ENCODE data around the gene TIAL1. TPM values are rescaled to one million over a fixed set of nuclear protein-coding genes. Genes with fewer than 3 reads are reported as not detected.

Gene TIAL1
- total and polyA plus RNA-seq, 2 of the 4 experiments (the other 2 are of a cell fraction): 28.0 to 83.5 TPM

DNA sequence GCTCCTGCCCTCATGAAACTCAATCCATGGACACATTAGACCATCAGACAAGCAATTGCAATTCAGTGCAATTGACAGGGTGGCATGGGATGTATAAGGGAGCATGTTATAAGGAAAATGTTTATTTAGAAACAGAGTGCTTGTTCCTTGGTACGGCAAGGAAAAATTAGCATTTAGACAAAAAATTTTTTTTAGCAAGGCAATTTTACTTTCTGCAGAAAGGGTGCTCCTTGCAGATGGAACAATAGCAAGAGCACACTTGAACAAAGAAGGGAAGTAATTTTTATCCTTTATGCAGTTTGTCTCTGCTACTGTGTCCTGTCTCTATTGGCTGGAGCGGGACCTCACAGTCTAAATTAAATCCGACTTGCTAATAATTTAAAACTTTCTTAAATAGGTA, 48.2 kb upstream of the TIAL1 start:
- Histone ChIP-seq H2BK15ac (ENCODE audit: low read depth, low read length) (no peak overlapping the region), H3K4ac (ENCODE audit: low read depth, low read length) (no peak overlapping the region), H3K14ac (replicated peaks; ENCODE audit: low read depth, low read length) (no peak overlapping the region), H3K9me1 (ENCODE audit: insufficient read depth, low read length) (no peaks in the 10 kb centered on the region), H3K18ac (ENCODE audit: low read depth, low read length) (no peak overlapping the region), H2AK9ac (replicated peaks; ENCODE audit: low read depth, low read length, poor library complexity) (no peak overlapping the region), H3K9me3 (ENCODE audit: control insufficient read depth, insufficient read depth, low read length) (peaks cover 11% of the 10 kb centered on the region), H3K36me3 (ENCODE audit: control insufficient read depth, insufficient read depth, low read length) (no peaks in the 10 kb centered on the region), H3K27me3 (ENCODE audit: control insufficient read depth, insufficient read depth, low read length) (no peaks in the 10 kb centered on the region), H4K5ac (ENCODE audit: low read depth, low read length) (no peak overlapping the region), H3K4me2 (ENCODE audit: low read depth, low read length) (no peak overlapping the region), H3K4me1 (ENCODE audit: control insufficient read depth, insufficient read depth, low read length) (no peaks in the 10 kb centered on the region), H3K27ac (ENCODE audit: insufficient read depth, low read length) (no peak overlapping the region), H4K91ac (ENCODE audit: insufficient read depth, low read depth, low read length) (no peak overlapping the region), H2BK5ac (ENCODE audit: low read depth, low read length, poor library complexity, severe bottlenecking) (no peak overlapping the region), H4K20me1 (ENCODE audit: insufficient read depth, low read length) (no peaks in the 10 kb centered on the region), H4K8ac (ENCODE audit: low read depth in 2 of 2, low read length in 2 of 2) (no peak overlapping the region), H2BK120ac (ENCODE audit: low read depth, low read length) (no peak overlapping the region), H3K9ac (ENCODE audit: low read depth, low read length) (no peak overlapping the region), H2BK20ac (ENCODE audit: low read depth, low read length) (no peak overlapping the region), H3K23ac (ENCODE audit: low read depth, low read length) (no peak overlapping the region), H3K79me1 (ENCODE audit: low read depth in 1 of 2, low read length in 2 of 2) (no peaks in the 10 kb centered on the region), H3K4me3 (ENCODE audit: insufficient read depth, low read depth, low read length) (no peak overlapping the region), H2AFZ (replicated peaks; ENCODE audit: low read length, poor library complexity) (no peak overlapping the region), H3K56ac (ENCODE audit: extremely low read depth, insufficient read depth, low read length) (no peak overlapping the region), H2AK5ac (ENCODE audit: low read depth, low read length) (no peak overlapping the region)
- DNase-seq (no peak), ATAC-seq (ENCODE audit: low read depth) (no peak)
- intact Hi-C loops (cut with micrococcal nuclease) (no loop called here), in situ Hi-C loops (cut with MboI; ENCODE audit: low sequenced_read_pairs) (no loop called here), dilution Hi-C loops (cut with HindIII; ENCODE audit: low sequenced_read_pairs, unreplicated experiment) (no loop called here)
- CTCF ChIA-PET: no interaction called here
- no peak for TF ChIP-seq MXI1 (IDR thresholded peaks at IDR 0.05; ENCODE audit: borderline replicate concordance, low read depth, low read length)
- TF ChIP-seq, protein P1, sequence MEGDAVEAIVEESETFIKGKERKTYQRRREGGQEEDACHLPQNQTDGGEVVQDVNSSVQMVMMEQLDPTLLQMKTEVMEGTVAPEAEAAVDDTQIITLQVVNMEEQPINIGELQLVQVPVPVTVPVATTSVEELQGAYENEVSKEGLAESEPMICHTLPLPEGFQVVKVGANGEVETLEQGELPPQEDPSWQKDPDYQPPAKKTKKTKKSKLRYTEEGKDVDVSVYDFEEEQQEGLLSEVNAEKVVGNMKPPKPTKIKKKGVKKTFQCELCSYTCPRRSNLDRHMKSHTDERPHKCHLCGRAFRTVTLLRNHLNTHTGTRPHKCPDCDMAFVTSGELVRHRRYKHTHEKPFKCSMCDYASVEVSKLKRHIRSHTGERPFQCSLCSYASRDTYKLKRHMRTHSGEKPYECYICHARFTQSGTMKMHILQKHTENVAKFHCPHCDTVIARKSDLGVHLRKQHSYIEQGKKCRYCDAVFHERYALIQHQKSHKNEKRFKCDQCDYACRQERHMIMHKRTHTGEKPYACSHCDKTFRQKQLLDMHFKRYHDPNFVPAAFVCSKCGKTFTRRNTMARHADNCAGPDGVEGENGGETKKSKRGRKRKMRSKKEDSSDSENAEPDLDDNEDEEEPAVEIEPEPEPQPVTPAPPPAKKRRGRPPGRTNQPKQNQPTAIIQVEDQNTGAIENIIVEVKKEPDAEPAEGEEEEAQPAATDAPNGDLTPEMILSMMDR (conservative IDR thresholded peaks at IDR 0.05; ENCODE audit: low read depth, low read length): no peak
- no peak for TF ChIP-seq MAZ (IDR thresholded peaks at IDR 0.05; ENCODE audit: borderline replicate concordance, low read depth, low read length)
- TF ChIP-seq MAFK (IDR thresholded peaks at IDR 0.05; ENCODE audit: low read depth, low read length): no peak
- no peak for TF ChIP-seq RCOR1 (IDR thresholded peaks at IDR 0.05; ENCODE audit: insufficient replicate concordance, low read length)
- no peak for TF ChIP-seq CEBPB (IDR thresholded peaks at IDR 0.05; ENCODE audit: low read depth, low read length)
- no peak for TF ChIP-seq RAD21 (IDR thresholded peaks at IDR 0.05; ENCODE audit: low read length)
- TF ChIP-seq SMC3 (IDR thresholded peaks at IDR 0.05; ENCODE audit: low read depth, low read length): no peak
- TF ChIP-seq CHD1 (IDR thresholded peaks at IDR 0.05; ENCODE audit: low read depth, low read length): no peak
- TF ChIP-seq, protein P2, sequence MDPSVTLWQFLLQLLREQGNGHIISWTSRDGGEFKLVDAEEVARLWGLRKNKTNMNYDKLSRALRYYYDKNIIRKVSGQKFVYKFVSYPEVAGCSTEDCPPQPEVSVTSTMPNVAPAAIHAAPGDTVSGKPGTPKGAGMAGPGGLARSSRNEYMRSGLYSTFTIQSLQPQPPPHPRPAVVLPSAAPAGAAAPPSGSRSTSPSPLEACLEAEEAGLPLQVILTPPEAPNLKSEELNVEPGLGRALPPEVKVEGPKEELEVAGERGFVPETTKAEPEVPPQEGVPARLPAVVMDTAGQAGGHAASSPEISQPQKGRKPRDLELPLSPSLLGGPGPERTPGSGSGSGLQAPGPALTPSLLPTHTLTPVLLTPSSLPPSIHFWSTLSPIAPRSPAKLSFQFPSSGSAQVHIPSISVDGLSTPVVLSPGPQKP (IDR thresholded peaks at IDR 0.05; ENCODE audit: borderline replicate concordance, low read depth, low read length): no peak
- no peak for TF ChIP-seq POLR2A (IDR thresholded peaks at IDR 0.05; ENCODE audit: low read depth, low read length)
- no peak for TF ChIP-seq FOS (IDR thresholded peaks at IDR 0.05; ENCODE audit: low read depth, low read length)
- TF ChIP-seq RFX5 (IDR thresholded peaks at IDR 0.05; ENCODE audit: low read depth, low read length): no peak
- no peak for TF ChIP-seq BHLHE40 (IDR thresholded peaks at IDR 0.05; ENCODE audit: low read depth, low read length)
- no peak for TF ChIP-seq NFE2L2 (IDR thresholded peaks at IDR 0.05; ENCODE audit: low read depth, low read length)
- TF ChIP-seq, protein P3, sequence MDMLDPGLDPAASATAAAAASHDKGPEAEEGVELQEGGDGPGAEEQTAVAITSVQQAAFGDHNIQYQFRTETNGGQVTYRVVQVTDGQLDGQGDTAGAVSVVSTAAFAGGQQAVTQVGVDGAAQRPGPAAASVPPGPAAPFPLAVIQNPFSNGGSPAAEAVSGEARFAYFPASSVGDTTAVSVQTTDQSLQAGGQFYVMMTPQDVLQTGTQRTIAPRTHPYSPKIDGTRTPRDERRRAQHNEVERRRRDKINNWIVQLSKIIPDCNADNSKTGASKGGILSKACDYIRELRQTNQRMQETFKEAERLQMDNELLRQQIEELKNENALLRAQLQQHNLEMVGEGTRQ (IDR thresholded peaks at IDR 0.05; ENCODE audit: low read depth, low read length): no peak
- 100% methylated on average over 1 of the region's 3 CpGs; no CpG with 5 or more reads in 1 of the 2 experiments for WGBS, 2 experiments (ENCODE audit: extremely low coverage in 2 of 2, insufficient read length in 1 of 2)
- BruUV-seq (replicated peaks): no TSS peak
- POLR2A ChIA-PET (ENCODE audit: unreplicated experiment): no interaction called here

Measured in IMR-90 (cell line).